Measurements from ENCODE around the gene CTR9.

DNA sequence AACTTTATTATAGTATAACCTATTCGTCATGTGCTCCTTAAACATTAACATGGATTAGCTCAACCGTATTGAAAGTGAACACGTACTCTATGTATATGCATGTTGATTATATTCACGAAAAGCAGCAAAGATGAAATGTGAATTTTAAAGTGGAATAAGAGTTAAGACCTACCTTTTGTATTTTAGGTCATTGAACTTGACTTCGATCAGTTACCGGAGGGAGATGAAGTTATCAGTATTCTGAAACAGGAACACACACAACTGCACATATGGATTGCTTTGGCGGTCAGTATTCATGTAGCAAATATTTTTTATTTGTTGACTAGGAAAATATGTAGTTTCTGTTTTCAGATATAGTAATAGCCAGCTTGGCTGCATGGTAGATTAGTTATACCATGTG lies 1.4 kb downstream of the CTR9 start:
- TF ChIP-seq, protein P1, sequence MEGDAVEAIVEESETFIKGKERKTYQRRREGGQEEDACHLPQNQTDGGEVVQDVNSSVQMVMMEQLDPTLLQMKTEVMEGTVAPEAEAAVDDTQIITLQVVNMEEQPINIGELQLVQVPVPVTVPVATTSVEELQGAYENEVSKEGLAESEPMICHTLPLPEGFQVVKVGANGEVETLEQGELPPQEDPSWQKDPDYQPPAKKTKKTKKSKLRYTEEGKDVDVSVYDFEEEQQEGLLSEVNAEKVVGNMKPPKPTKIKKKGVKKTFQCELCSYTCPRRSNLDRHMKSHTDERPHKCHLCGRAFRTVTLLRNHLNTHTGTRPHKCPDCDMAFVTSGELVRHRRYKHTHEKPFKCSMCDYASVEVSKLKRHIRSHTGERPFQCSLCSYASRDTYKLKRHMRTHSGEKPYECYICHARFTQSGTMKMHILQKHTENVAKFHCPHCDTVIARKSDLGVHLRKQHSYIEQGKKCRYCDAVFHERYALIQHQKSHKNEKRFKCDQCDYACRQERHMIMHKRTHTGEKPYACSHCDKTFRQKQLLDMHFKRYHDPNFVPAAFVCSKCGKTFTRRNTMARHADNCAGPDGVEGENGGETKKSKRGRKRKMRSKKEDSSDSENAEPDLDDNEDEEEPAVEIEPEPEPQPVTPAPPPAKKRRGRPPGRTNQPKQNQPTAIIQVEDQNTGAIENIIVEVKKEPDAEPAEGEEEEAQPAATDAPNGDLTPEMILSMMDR (conservative IDR thresholded peaks at IDR 0.05 in 1 of 2, IDR thresholded peaks at IDR 0.05 in 1 of 2; ENCODE audit: extremely low read depth in 1 of 2, insufficient read depth in 1 of 2, low read depth in 1 of 2, low read length in 2 of 2) = no peak
- no peak for TF ChIP-seq EZH2 (IDR thresholded peaks at IDR 0.05; ENCODE audit: borderline replicate concordance, low read length)

Measured in mammary epithelial cell (primary cell).